GM18505 (cell line): ENCODE results near the gene ADGRL1.
"Not testable (repeated sequence)": the region's sequence is repeated elsewhere in the genome, so short reads cannot be mapped to it uniquely, and the experiment has no call there.

Experiments
- ATAC-seq: cut with Tn5 transposase; IDR thresholded peaks from one replicate; pipeline ENCODE4 v1.9.1; 2021; ENCODE audit not compliant: unreplicated experiment
- POLR2A ChIP-seq: IDR thresholded peaks from 4 replicates; pipeline ENCODE4 v1.6.1; 2011; ENCODE audit warnings: borderline replicate concordance; ENCODE audit not compliant: insufficient read depth, insufficient read length; ENCODE audit errors: extremely low read depth

The ADGRL1 gene

DNA sequence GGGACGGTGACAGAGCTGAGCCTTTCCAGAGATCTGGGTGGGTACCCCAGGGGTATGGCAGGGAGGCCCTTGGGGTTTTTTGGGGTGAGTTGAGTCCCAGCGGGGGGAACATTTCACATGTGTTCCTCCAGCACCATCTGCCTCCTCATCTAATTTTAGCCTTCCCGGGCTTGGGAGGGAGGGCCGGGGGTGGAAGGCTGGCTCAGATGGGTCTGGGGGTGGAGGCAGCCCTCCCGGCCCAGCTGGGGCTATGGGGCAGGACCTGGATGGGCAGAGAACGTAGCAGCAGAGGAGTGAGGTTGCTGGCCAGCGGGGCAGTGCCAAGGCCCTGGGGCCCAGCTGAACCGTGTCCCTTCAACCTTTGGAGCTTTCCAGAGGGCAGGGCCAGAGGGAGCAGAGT, 23.5 kb downstream of the ADGRL1 start:
- ATAC-seq: no peak
- no peak for TF ChIP-seq POLR2A

DNA sequence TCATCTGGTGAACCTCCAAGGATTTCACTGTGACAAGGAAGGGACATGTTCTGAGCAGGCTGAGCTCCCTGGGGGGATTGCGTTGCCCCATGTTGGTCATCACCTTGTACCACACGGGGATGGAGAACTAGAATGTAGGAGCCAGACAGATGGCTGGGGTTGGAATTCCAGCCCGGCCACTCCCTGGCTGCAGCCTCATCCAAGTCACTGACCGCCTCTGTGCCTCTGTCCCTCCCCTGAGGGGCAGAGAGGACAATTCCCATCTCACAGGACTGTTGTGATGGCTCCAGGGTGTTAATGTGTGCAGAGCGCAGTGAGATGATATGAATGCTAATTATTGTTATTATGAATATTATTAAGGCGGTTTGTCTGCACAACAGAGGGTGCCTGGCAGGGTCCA, 24.1 kb downstream of the ADGRL1 start:
- no peak for TF ChIP-seq POLR2A
- ATAC-seq: no peak

- ATAC-seq: not testable (repeated sequence)
Observed at GRCh38 chr19:14181199-14181598, 24.8 kb downstream of the ADGRL1 start.

DNA sequence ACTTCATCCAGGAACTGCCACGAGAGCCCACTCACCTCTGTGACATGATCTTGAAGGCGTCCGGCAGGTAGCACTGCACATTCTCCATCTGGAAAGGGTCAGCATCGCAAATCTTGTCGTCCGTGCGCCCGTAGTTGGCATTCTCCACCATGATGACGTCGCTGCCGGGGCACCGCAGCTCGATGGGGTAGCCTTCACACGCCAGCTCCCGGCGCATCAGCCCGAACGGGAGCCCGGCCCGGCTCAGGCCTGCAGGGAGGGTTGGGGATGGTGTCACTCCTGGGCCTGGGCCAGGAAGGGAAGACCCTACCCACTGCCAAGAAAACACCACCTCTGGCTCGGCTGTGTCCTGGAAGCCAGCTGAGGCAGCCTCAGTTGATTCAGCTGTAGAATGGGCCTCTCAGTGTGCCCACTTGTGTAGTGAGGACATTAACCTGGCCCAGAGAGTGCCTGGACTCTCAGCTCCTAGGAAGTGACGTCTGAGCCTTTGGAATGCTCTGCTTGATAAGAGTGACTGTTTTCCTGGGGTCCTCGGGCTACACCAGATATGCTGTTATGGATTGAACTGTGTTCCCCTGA, 28.4 kb downstream of the ADGRL1 start:
- ATAC-seq: no peak
- TF ChIP-seq POLR2A: no peak

DNA sequence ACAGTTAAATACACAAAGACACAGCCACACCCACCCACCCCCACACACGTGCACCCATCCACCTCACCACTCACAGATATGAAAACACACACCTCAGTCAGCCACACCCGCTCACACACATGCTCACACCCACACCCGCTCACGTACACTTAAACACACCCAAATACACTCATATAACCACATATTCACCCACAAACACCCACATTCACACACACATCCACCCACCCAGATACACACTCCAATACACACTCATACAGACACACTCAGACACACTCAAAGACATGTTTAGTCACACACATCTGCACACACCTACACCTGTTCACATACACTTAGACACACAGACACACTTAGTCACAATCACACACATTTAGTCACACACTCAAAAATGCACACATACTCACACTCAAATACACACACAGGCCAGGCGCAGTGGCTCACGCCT, 30.6 kb downstream of the ADGRL1 start:
- no peak for TF ChIP-seq POLR2A
- ATAC-seq: no peak

DNA sequence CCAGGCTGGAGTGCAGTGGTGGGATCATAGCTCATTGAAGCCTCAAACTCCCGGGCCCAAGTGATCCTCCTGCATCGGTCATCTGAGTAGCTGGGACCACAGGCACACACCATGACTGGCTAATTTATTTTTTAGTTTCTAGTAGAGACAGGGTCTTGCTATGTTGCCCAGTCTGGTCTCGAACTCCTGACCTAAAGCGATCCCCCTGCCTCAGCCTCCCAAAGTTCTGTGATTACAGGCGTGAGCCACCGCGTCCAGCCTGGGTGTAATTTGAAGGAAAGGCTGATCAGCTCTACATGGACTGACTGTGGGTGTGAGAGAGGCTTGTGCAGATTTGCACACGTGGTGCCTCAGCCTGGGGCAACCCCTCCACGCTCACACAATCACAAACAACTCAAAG, 31.1 kb downstream of the ADGRL1 start:
- no peak for ATAC-seq
- TF ChIP-seq POLR2A: no peak

- no peak for ATAC-seq
- no peak for TF ChIP-seq POLR2A
Observed at GRCh38 chr19:14168993-14169392, 37.0 kb downstream of the ADGRL1 start.

- TF ChIP-seq POLR2A: no peak
- no peak for ATAC-seq
Observed at GRCh38 chr19:14168259-14168972, 37.6 kb downstream of the ADGRL1 start.

- no peak for TF ChIP-seq POLR2A
- no peak for ATAC-seq
Observed at GRCh38 chr19:14167576-14168138, 38.3 kb downstream of the ADGRL1 start.

DNA sequence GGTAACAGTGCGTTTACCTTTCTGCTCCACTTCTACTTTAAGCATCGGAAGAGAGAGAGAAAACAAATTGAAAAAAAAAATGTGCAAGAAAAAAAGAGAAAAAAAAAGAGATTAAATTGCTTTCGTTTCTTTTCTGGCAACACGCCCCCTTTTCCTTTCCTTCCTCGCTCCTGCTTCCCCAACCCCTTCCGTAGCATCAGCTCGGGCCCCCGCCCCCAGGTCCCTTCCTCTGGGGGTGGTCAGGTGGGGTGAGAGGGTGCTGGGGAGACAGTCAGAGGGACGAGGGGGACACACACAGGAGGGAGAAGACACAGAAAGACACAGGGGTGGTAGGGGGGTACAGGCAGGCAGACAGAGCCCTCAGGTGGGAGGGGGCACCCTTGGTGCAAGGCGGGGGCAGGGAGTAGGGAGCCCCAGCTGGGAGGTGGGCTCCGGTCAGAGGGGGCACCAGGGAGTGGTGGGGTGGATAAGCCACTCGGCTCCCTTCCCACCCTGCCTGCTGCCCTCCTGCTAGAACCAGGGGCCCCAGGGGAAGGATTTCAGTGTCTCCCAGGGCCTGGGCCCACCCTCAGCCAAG, 38.9 kb downstream of the ADGRL1 start:
- TF ChIP-seq POLR2A: no peak
- ATAC-seq: no peak

DNA sequence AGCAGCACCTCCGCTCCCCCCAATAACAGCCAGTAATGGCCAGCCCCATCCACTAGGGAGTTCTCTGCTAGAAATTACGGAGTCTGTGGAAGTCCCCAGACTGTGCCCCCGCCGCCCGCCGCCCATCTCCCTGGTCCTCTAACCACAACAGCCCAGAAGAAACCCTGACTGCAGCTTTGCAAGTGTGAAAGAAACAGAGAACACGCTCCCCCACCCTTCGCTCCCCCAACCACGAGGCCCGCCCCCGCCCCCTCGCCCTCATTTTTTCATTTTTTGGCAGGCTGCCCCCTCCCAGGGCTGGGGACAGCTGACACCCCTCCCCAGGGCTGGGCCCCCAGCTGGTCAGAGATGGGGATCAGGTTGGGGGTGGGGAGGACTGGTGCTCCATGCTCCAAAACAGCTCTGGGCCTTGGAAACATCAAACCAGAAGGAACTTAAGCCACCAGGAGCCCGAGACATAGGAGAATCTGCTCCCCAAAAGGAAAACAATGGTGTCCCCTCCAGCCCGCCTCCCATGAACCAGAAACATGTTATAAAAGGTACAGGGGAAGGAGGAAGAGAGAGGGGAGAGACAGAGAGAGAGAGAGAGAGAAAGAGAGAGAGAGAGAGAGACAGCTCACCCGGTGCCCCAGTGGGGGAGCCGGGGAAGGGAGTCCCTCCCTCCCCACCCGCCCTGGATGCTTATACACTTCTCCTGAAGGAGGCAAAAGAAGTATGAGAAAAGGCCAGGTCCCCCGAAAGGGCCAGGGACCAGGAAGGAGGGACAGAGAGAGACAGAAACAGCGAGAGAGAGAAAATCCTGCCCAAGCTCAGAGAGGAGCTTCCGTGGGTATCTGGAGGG, 39.8 kb downstream of the ADGRL1 start:
- TF ChIP-seq POLR2A: no peak

DNA sequence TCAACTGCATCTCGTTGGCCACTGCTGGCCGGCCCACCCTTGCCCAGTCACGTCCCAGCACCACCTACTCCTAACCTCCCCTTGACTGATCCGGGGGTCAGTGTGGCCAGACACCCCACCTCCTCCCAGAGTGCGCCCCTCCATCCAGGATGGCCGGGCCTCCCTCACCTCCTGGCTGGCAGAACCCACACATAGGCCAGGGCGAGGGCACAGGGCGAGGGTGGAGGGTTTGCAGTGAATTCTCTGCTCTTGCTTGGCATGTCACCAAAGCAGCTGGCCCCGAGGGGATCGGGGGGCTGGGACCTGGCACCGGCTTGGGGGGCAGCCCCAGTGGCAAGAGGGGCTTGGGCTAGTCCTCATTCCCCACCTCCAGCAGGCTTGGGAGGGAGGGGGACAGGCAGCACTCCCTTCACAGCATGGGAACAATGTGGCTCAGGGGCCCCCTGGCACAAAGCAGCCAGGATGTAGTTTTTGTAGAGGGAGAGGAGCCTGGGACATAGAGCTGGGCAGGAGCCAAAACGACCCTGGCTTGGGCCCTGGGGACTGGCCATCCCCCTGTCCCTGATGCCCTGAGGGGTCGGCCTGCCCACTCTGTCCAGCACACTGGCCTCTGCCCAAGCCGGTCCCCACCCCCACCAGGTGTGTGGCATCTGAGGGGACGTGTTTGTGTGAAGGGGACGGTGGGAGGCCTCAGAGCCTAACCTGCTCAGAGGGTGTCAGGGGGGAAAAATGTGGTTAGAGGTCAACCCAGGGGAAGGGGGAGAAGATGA, 41.1 kb downstream of the ADGRL1 start:
- no peak for TF ChIP-seq POLR2A
- ATAC-seq: no peak

More for the DNA sequence above, 39.8 kb downstream of the ADGRL1 start:
- ATAC-seq: no peak

DNA sequence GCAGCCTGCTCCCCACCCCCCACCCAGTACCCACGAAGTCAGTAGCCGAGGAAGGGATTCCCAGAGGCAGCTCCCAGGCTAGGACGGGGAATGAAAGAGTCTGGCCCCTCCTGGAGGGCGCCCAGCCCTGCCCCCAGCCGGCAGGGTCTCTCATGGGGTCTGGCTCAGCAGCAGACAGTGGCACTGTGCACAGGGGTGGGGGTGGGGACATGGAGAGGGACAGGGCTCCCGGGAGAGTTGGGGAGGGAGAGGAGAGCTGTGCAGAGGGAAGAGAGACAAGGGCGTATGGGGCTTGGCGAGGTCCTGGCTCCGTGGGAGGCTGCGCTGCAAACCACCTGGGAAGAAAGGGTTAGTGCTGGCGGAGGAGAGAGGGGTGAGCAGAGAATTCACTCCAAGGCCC, 41.9 kb downstream of the ADGRL1 start:
- no peak for ATAC-seq
- TF ChIP-seq POLR2A: no peak

- ATAC-seq: no peak
- no peak for TF ChIP-seq POLR2A
Observed at GRCh38 chr19:14162871-14163297, 43.1 kb downstream of the ADGRL1 start.
